HL-60/S4 treated with retinoic acid at 250 ng/mL for 4 days and 3 days (cell line): ENCODE data around the gene RNF113B.

Experiments
- in situ Hi-C: fragments of 300-500 bp; cut with MboI; formaldehyde crosslinking; loops from 2 replicates; pipeline ENCODE4 v1.7.0; 2022; ENCODE audit warnings: low sequenced_read_pairs

The RNF113B gene

DNA sequence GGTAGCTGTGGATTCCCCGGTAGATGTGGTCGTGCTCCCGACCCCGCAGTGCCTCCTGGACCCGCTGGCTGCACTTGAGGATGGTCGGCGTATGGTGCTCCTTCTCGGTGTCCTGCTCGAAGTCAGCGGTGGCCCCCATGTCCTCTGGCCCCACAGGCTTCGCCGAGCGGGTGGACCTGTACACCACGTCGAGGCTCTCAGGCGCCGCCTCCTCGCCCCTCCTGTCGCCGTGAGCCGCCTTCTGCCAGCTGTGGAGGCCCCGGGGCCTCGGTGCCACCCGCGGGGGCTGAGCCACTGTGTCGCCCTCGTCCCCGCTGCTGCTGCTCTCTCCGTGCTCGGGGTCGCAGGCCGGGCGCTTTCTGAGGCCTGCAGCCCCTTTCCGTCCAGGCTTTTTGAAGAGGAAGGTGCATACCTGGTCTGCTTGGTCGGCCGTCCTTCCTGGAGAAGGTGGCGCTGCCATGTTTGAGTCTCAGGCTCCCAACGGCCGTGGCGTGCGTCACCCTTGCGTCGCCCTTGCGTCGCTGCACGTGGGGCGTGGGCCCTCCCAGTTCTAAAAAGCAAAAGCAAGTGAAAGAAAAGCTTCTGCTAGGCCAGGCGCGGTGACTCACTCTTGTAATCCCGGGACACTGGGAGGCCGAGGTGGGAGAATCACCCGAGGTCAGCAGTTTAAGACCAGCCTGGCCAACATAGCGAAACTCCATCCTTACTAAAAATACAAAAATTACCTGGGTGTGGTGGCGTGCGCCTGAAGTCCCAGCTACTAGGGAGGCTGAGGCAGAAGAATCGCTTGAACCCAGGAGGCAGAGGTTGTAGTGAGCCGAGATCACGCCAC, at the start of gene RNF113B:
TSS of gene RNF113B (minus strand) at position 493 of the 832 bp plus-strand sequence. CDS start at position 460, 33 bp downstream.
- in situ Hi-C loops, result no loop called here

DNA sequence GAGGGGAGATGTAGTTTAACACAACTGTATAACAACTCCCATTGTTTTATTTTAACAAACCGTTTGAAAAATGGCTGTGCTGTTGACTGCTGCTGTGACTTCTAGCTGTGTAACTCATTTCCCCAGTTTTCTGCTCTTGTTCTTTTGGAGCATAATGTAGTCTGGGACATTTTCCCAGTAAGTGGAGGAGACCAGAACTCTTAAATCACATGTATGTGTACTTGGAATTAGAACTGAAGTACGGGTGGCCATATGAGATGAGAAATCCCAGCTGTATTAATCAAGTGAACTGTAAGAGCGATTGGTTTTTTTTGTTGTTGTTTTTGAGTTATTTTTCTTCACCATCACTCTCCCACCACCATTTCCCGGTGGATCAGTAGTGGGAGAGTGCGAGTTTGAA, 49.4 kb upstream of the RNF113B start:
- in situ Hi-C loops, result no loop called here

DNA sequence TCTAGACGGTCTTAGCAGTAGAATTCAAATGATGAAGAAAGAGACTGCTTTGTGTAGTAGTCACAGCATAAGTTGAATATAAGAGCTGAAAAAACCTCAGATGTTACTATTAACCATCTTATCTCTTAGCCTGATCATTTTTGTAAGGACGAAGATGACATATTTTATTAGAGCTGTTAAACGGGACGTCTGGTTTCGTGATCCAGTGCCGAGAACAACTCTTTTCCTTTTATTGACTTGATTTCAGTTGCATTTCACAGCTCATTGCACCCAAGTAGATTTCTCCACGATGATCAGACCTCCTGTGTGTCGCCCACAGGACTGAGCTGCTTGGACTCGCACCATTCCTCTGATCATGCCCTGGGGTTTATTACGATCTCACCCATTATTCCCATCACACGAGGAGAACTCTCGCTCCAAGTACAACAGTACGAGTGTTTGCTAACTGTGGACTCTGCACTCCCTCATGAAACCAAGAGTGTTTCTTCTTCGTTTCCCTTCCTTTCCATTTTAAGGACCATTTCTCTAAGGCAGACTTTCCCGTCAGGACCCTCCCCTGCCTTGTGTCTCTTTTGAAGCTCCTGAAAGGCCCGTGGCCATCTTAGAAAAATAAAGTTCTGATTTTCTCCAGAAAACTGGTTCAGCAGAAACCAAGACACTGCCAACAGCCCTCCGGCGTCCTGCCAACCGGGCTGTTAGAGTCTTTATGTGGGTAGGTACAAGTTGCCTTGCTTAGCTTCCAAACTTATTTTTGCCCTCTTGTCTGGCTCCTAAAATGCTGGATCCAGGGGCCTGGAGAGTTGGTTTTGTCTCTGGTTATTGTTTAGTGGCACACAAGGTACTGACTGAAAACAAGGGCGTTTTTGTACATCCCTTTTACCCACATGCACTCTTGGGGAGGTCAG, 48.2 kb upstream of the RNF113B start:
- in situ Hi-C loops, result no loop called here

DNA sequence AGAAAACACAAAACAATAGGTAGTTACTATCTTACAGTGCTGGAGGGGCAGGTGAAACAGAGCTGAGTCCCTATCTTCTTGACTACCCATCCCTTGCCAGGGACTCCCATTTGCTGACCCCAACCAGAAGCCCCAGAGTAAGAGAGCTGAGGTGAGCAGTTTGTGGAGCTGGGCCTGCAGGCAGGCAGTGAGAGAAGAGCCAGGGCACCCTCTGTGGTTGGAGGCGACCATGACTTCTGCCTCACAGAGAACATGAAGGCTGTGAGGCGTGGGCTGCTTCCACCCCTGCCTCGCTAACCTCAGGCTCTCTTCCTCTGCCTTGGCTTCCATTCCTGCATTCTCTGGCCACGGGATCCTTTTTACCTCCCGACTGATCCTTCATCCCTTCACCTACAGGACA, 47.5 kb upstream of the RNF113B start:
- in situ Hi-C loops, result no loop called here

DNA sequence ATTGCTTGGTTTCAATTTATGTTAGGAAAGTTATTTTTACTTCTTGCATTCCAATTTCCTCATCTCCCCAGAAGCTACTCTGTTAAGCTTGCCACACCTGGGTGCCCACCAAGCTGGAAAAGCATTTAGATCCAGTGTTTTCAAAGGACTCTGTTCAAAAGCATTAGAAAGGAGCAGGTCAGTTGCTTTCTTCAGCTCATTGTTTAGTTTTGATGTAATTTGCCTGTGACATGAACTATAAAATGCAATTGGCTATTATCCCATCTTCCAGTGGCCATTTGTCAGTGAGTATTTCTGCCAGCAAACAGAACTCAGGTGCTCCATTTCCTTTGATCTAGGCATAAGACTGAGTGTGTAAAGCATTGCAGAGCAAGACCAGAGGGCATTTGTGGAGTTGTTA, 46.7 kb upstream of the RNF113B start:
- in situ Hi-C loops, result no loop called here

DNA sequence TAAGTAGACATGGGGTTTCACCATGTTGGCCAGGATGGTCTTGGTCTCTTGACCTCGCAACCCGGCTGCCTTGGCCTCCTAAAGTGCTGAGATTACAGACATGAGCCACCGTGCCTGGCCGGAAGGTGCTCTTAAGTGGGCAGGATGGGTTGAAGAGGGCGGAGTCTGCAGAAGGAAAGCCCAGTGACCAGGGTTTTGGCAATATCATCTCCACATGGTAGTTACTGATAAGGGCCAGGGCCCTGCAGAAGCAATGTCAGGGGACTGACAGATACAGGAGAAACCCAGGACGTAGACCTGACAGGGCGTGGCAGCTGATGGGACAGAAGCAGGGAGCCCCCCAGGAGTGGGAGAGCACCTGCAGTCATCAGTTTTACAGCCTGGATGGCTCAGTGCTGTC, 45.7 kb upstream of the RNF113B start:
- in situ Hi-C loops, result no loop called here

DNA sequence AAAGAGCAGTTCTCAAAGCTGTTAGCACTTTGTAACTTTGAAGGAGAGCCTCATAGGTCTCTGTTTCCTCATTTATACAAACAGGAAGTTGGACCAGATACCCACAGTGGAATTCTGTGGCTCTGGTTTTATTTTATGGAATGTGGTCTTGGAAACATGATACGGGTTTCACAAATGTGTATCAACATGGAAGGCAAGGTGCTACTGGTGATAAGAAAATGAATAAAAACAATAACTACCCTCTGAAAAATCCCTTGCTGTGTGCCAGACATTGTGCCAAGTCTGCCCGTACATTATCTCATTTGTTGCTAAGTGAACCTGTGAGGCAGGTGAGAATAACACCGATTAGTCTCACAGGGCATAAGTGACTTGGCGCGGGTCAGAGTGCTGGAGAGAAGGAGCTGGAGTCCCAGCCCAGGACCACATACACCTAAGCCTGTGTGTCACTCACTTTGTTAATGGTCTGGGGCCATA, 45.0 kb upstream of the RNF113B start:
- in situ Hi-C loops, result no loop called here

DNA sequence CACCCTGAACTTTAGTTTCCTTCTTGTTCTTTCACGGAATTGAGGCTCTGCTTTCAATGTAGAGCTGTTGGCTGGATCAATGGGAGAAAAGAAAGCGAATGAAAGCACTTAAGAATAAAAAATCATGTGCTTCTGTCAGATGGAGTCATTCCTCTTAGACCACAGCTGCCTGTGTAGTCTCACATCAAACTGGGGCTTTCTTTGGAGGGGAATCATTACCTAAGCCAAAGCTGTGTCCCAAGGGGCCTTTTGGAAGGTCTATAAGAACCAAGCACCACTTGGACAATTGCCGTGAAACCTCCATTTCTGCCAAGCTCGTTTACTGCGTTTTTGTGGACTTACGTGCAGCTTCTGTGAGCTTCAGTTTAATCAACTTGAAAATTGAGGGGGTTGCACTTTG, 44.2 kb upstream of the RNF113B start:
- in situ Hi-C loops, result no loop called here

DNA sequence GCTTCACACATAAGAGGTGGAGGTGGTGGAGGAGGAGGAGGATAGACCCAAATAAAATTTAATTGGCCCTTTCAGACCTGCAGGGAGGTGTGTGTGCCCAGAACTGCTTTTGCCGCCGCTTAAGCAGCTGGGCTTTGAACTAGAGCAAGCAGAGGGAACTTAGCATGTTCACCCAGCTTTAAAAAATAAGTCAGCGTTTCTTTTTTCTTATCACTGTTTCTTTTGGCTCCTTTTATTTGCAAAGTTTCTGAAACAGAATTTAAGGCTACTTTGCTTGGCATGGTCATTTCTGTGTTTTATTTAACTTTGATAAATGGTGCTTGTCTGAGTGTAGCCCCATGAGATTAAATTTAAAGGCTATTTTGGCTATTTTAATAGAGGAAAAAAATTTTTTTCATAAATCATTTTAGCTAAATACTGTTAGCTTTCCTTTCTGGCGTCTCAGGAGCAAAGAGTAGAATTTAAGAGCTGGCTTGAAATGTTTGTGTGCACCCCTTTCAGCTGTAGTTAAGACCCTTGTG, 43.3 kb upstream of the RNF113B start:
- in situ Hi-C loops, result no loop called here

DNA sequence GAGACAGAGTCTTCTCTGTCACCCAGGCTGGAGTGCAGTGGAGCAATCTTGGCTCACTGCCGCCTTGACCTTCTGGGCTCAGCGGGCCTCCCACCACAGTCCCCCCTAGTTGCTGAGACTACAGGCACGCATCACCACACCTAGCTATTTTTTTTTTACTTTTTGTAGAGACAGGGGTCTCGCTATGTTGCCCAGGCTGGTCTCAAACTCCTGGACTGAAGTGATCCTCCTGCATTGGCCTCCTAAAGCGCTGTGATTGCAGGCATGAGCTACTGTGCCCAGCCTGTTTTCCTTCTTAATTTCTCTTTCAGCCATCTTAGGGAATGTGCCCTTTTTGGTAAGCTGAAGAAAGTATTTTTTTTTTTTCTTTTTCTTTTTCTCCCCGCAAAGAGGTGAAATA, 42.6 kb upstream of the RNF113B start:
- in situ Hi-C loops, result no loop called here

DNA sequence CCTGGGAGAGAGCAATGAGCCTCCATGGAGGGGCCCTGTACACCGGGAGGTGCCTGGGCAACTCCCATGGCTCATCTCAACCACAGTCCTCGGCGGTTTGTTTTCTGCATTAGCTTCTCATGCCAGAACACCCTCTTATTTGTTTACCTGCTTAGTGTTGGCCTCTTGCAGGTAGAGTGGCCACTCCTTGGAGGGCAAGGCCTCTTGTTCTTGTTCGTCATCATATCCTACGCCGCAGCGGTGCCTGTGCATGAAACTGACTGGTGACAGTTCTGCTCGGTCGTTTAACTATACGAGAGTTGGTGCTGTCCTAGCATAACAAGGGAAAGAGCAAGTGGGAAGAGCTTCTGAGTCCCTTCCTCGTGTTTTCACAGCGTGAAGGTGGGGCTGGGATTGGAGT, 40.5 kb upstream of the RNF113B start:
- in situ Hi-C loops, result no loop called here

DNA sequence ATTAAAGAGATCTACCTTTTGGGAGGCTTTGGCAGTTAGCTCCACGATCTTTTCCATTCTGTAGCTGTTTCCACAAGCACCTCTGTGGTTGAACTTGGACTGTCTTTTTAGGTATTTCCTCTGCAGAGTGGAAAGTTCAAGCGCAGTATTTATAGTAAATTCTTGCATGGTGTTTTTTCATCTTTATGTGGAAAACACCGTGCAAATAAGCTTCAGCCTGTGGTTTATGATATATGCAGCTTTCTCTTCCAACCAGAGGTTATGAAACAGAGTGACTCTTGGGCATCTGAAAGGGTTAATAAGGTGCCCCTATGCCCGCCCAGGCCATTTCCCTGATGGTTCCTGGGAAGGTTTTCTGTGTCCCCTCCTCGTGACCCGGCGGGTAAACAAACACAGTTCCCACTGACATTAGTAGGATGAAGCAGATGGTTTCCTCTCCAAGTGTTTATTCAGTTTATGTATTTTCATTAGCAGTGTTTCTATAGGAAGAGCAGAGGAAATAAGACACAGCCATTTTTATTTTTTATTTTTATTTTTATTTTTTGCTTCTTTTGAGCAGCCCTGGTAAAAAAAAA, 39.7 kb upstream of the RNF113B start:
- in situ Hi-C loops, result no loop called here

DNA sequence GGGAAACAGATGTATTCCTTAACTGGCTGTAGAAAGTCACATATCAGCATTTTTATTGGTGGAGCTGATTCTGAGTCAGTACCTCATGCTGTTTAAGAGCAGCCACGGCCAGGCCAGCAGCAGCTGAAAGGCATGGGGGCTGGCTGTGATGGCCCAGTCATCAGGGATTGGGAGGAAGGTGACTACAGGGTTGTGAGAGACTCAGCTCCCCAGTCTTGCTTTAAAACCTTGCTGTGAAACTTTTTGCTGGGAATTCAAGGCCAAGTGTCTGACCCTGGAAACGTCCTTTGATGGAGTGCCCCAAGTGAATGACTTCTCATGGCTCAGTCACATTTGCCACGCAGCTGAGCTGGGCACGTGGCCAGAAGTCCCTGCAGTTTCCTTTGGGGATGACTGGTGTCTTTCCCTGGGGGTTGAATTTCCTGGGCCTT, 39.1 kb upstream of the RNF113B start:
- in situ Hi-C loops, result no loop called here

DNA sequence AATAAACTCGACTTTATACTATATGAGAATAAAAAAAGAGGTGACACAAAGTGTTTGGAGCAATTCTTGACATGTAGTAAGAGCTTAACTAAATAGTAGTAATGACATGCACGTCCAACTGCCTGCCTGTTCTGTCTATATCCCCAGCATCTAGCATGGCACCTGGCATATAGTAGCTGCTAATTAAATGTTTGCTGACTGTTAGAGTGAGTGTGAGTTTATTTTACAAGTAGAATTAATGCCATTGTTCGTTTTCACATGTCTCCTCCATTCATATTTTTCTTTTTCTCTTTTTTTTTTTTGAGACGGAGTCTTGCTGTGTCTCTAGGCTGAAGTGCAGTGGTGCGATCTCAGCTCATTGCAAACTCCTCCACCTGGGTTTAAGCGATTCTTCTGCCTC, 38.4 kb upstream of the RNF113B start:
- in situ Hi-C loops, result no loop called here

DNA sequence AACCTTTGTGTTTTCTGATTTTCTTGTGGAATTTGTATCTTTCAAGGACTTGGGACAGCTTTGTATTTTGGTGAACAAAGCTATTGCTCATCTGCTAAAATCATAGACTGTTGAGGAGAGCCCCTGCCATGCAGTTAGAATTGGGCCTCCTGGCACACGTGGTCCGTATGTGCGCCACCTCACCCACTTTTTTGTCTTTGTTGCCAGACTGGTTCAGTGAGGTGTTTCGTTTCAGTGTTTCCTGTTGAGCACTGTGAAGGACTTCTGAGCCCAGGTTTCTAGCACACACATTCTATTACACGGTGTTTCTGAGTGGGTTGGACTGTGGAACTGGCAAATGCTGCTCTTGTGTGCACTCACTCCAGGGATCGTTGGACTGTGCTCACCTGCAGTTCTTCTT, 37.6 kb upstream of the RNF113B start:
- in situ Hi-C loops, result no loop called here

DNA sequence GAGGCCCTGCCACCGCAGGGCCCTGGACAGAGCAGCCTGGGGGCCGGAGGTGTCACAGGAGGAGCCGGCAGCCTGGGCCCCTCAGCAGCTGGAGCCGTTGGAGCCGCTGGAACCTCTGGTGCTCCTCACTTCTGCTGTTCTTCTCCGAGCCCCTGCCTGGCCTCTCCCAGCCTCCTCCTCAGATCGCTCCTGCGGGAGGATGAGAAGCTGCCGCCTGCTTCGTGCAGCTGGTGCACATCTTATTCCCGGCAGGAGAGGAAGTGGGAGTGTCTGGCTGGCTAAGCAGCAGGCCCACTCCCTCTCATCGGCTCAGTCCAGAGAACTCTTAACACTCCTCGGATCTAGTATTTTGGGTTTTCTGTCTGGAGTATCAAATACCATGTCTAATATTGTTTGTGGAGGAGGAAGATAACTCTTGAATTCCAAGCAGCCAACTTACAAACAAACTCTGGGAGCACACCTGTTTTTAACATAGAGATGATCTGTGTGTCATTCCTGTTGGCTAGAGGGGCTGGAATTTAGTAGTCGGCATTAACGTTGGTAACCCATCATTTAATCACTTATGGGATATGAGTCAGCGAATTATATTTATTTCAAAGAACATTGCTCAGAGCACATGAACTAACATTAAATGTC, 37.1 kb upstream of the RNF113B start:
- in situ Hi-C loops, result no loop called here

DNA sequence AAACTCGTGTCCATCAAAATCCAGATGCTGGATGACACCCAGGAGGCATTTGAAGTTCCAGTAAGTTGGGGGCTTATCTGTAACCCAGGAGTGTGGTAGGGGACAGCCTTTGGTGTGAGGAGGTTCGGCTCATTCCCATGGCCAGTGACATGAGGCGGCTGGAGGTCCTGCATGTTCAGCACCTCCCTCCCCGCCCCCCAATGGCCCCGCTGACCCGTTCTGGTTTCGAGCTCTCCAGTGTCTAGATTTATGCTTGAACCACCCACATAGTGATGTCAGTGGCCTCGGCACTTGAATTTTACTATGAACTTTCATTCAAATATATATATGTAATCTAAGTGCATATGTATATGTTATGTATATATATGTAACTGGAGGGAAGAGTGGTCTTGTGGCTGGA, 36.3 kb upstream of the RNF113B start:
- in situ Hi-C loops, result no loop called here

DNA sequence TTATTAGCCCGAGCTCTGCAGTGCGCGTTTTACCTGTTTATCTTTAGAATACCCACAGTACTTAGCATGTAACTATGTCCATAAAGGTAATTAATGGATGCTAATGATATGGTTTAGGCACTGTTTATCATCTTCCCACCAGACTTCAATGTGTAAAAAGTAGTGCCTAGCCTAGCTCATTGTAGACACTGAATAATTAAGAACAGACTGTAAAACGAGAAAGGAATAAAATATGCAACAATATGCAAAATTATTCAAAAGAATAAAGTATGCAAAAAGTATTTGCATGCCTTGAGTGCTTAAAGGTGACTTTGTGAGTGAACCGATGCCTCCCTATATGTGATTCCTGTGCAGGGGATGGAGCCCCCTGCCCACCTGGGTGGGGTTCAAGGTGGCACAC, 35.7 kb upstream of the RNF113B start:
- in situ Hi-C loops, result no loop called here

DNA sequence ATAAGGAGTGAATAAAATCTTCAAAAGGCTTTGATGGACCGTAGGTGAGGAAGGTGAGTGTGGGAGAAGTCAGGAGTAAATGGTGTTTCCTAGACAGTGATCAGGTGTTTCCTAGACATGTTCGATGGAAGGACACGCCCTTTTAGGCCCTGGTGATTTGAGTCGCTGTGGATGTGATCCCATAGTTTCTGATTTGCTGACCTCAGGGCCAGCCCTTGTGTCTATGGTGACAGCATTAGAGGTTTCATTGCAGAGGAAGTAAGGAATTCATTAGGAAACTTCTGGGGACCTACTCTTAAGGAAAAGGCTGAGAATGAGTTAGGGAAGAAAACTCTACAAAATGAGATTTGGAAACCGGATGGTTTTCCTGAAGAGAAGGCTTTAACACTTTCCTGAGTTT, 31.5 kb upstream of the RNF113B start:
- in situ Hi-C loops, result no loop called here

DNA sequence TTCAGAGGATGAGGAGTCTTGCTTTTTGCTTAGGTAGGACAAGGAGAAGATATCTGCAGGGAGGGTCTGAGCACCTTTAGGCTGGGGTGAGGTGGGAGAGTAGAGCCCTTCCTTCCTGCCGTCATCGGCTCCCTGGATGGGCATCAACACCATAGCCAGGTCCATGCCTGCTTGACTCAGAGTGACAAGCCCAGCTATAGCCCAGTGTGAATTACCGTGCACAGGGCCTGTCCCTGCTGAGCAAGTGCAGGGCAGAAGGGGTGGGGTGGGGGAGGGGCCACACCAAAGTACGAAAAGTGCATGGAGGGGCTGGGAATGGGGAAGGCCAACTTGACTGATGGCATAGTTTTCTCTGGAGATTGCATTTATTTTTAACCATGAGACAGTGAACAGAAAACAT, 30.3 kb upstream of the RNF113B start:
- in situ Hi-C loops, result no loop called here

DNA sequence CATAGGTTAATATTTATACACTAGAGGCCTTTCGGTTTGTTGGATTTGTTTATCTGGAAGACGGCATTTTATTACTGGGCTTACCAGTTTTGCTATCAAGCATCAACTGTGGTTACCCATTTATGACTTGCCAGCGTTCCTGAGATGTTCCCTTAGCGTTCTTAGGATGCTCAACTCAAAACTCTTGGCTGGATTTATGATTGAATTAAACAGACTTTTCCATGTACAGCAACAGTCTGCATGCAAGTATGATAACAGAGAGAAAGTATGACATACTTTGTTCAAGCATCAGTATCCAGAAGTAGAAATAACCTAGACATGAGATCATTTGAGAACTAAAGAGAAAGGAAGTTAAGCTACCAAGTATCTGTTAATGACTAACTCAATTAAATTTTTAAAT, 29.9 kb upstream of the RNF113B start:
- in situ Hi-C loops, result no loop called here
